GM12872 (cell line): ENCODE results near the gene PAQR5.

Experiments used
- TF ChIP-seq, protein P1 (sequence below): IDR thresholded peaks from 3 replicates; pipeline ENCODE4 v1.5.1; 2011; ENCODE audit warnings: low read depth, mild to moderate bottlenecking, low read length, moderate library complexity; ENCODE audit not compliant: insufficient read depth

Gene PAQR5

DNA sequence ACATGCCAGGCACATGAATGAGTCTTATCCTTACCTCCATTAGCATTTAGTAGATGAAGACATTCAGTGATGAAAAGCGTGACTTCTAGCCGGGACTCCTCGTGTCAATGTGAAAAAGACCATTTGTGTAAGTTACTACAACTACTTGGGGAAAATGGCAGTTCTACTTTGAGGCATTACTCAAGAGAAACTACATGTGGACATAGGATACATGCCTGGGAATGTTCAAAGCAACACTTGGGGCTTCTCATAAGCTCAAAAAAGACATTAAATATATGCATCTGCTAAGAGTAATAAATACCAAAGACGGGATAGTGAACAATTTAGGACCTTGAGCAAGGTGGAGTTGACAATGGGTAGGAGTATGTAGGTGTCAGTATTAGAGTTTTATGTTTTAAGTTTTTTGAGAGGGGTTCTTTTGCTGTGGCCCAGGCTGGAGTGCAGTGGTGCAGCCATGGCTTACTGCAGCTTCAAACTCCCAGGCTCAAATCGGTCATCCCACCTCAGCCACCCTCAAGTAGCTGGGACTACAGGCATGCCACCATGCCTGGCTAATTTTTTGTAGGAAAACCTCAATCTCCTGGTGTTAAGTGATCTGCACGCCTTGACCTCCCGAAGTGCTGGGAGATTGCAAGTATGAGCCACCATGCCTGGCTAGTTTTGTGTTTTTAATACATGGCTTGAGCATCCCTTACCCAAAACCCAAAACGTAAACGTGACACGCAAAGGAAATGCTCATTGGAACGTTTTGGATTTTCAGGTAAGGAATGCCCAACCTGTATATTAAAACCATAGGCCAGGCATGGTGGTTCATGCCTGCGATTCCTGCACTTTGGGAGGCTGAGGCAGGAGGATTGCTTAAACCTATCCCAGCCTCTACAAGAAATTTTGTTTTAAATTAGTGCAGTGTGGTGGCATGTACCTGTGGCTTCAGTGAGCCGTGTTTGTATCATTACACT is 157.8 kb downstream of the PAQR5 start:
- TF ChIP-seq, protein P1, sequence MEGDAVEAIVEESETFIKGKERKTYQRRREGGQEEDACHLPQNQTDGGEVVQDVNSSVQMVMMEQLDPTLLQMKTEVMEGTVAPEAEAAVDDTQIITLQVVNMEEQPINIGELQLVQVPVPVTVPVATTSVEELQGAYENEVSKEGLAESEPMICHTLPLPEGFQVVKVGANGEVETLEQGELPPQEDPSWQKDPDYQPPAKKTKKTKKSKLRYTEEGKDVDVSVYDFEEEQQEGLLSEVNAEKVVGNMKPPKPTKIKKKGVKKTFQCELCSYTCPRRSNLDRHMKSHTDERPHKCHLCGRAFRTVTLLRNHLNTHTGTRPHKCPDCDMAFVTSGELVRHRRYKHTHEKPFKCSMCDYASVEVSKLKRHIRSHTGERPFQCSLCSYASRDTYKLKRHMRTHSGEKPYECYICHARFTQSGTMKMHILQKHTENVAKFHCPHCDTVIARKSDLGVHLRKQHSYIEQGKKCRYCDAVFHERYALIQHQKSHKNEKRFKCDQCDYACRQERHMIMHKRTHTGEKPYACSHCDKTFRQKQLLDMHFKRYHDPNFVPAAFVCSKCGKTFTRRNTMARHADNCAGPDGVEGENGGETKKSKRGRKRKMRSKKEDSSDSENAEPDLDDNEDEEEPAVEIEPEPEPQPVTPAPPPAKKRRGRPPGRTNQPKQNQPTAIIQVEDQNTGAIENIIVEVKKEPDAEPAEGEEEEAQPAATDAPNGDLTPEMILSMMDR, result no peak
